SJSA1 (cell line): Measurements from ENCODE around the gene BLOC1S3. TPM values are rescaled to one million over a fixed set of nuclear protein-coding genes. Genes with fewer than 3 reads are reported as not detected.
A peak's percentile ranks its signal among the peaks of the same experiment; 100 is the strongest.

ENCODE experiments used
- DNase-seq, 2 experiments: peaks; one replicate each; pipeline ENCODE4 v3.0.0-alpha.2; 2015 to 2020; ENCODE audit warnings: low spot score in 2 of 2, low read depth in 1 of 2
- H3K27ac ChIP-seq: fragments of 250-450 bp; sonication (Bioruptor Pico); 2 replicates; pipeline ENCODE4 v1.5.1; 2020; ENCODE audit warnings: mild to moderate bottlenecking, moderate library complexity
- H3K27me3 ChIP-seq: fragments of 250-450 bp; sonication (Bioruptor Pico); replicated peaks from 2 replicates; pipeline ENCODE4 v1.5.1; 2020; ENCODE audit warnings: mild to moderate bottlenecking, moderate library complexity
- H3K36me3 ChIP-seq: fragments of 250-450 bp; sonication (Bioruptor Pico); 2 replicates; pipeline ENCODE4 v1.5.1; 2020; ENCODE audit warnings: mild to moderate bottlenecking
- H3K4me1 ChIP-seq: fragments of 250-450 bp; sonication (Bioruptor Pico); replicated peaks from 2 replicates; pipeline ENCODE4 v1.6.1; 2021; ENCODE audit warnings: mild to moderate bottlenecking
- H3K4me3 ChIP-seq: fragments of 250-450 bp; sonication (Bioruptor Pico); 2 replicates; pipeline ENCODE4 v1.5.1; 2020; ENCODE audit warnings: mild to moderate bottlenecking
- H3K9me3 ChIP-seq: fragments of 250-450 bp; sonication (Bioruptor Pico); replicated peaks from 2 replicates; pipeline ENCODE4 v1.5.1; 2020; ENCODE audit warnings: mild to moderate bottlenecking
- total RNA-seq: library from RNA; depleted of rRNA; stranded (reverse); fragments of >200 nt; shearing (Covaris generic); gene quantifications from 2 replicates; pipeline ENCODE4 v1.2.3, GENCODE V29; 2014; rRNA removed

The BLOC1S3 gene
- 2.9 and 10.6 TPM in 2 replicates for total RNA-seq

DNA sequence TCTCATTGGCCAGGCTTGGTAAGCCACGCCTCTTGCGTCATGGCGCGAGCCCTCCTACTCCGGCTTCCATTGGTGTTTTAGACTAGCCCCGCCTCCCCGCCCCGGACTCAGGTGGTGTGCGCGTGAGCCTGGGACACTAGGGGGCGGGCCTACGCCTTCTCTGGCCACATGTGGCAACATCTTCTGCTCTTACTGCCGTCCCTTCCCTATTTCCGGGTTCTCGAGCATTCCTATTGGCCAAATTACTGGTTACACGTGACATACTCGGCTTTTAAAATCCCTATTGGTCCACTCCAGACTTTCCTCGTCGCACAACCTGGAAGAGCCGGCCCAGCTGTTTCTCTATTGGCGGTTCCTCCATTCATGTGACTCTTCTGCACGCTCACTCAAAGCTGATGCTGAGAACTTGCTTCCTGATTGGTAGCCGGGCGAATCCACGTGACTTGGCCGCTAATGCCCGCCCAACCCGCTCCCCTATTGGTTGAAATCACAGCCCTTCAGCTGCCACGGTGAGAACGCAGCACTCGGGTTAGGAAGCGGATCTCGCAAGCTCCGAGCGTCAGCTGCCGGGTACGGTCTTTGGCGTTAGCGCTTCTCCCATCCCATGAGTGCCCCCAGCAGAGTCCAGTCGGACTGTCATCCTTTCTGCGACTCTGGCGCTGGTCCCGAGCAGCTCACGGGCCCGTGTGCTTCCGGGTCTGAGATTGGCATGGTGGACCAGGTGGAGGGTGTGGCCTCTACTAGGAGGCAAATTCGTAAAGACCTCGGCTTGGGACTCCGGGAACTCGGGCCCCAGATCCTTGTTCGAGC, at the start of gene BLOC1S3:
Gene BLOC1S3, plus strand, starts transcription at position 523 of the 810 bp plus-strand sequence. CDS start 513 bp downstream, outside the sequence.
- Histone ChIP-seq H3K9me3 (no peaks in the 10 kb centered on the region), H3K27me3 (no peaks in the 10 kb centered on the region), H3K27ac (peak within 1 kb of the TSS; percentile 74), H3K36me3 (peaks cover 10% of the 10 kb centered on the region), H3K4me3 (peak within 1 kb of the TSS; percentile 61), H3K4me1 (peaks cover 15% of the 10 kb centered on the region)
- peak; percentile 99 to 100 for DNase-seq

DNA sequence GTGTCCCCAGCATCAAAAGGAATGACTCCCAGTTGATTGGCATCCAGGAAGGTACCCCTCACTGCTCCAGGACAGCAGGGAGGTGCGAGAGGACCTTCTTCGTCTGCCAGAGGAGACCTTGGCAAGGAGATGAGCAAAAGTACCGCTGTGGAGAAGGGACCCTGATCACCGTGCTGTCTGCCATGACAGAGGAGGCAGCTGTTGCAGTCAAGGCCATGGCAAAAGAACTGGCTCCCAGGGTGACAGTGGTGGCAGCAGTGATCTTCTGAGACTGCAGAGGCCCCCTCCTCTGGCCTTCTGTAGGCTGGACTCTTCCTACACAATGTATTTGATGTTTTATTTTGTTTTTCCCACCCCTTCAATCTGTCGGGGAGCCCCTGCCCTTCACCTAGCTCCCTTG, 49.8 kb upstream of the BLOC1S3 start:
- Histone ChIP-seq H3K4me3 (no peak overlapping the region), H3K27ac (no peak overlapping the region), H3K9me3 (no peaks in the 10 kb centered on the region; the same call in 1 of the 2 replicates), H3K4me1 (no peaks in the 10 kb centered on the region), H3K27me3 (no peaks in the 10 kb centered on the region), H3K36me3 (no peaks in the 10 kb centered on the region; the same call in 1 of the 2 replicates)
- no peak for DNase-seq

- H3K9me3 ChIP-seq, result no peaks in the 10 kb centered on the region; the same call in 1 of the 2 replicates
- H3K4me3 ChIP-seq, result no peak overlapping the region
- H3K27me3 ChIP-seq, result no peaks in the 10 kb centered on the region
- H3K36me3 ChIP-seq, result peaks cover 6% of the 10 kb centered on the region
- H3K4me1 ChIP-seq, result no peaks in the 10 kb centered on the region
- no peak for DNase-seq
- no peak overlapping the region for H3K27ac ChIP-seq
These were observed 48.3 kb upstream of the BLOC1S3 start for GRCh38 chr19:45130236-45130635.

DNA sequence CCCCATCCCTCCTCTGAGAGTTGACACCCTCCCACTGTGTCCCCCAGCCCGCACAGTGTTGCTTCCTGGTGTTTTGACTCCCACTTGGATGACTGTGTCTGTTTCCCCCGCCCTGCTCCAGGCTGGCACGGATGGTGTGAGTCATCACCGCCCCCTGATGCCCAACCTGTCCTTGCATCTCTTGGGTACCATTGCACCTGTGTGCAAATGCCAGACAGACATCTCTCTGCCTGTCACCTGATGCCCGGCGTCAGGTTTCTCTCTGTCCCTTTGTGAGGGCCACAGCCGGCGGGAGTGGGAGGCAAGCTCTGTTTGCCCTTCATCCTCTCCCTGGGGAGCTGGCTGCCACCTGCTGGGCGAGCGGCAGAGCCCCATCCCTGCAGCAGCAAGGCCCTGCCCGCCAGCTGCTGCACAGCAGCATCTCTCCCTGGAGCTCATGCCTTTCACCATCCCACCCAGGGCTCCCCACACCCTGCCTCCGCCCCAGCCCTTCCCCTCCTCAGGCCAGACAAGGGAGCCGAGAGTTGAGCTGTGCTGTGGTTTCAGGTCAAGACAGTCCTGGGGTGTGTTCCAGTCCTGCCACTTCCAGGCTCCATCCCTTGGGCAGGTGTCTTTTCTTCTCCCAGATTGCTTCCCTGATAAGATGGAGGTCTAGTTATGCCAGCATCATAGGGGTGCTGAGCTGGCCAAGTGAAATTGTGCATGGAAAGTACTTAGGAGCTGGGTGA, 47.5 kb upstream of the BLOC1S3 start:
- Histone ChIP-seq H3K4me3 (no peak overlapping the region), H3K27me3 (no peaks in the 10 kb centered on the region), H3K27ac (no peak overlapping the region), H3K36me3 (peaks cover 7% of the 10 kb centered on the region), H3K9me3 (no peaks in the 10 kb centered on the region; the same call in 1 of the 2 replicates), H3K4me1 (no peaks in the 10 kb centered on the region)
- no peak for DNase-seq

DNA sequence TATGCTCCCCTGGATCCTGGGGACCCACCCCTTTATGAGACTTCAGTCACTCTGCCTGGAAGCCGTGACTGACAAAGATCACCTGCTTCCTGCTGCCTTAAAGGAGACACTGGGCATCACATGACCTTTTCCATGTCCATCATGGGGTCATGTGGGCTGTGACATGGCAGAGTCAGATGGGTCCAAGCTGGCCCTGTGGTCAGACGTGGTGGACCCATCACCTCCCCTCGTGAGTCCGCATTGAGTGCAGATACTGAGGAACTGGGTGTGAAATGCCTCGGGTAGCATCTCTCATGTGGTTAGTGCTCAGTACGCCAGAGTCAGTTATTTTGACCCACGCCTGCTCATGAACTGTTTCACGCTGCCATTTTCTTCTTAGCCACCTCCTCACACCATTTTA, 44.9 kb upstream of the BLOC1S3 start:
- Histone ChIP-seq H3K4me3 (no peak overlapping the region), H3K4me1 (no peaks in the 10 kb centered on the region), H3K27ac (no peak overlapping the region), H3K27me3 (no peaks in the 10 kb centered on the region), H3K36me3 (peaks cover 7% of the 10 kb centered on the region), H3K9me3 (no peaks in the 10 kb centered on the region)
- DNase-seq, result no peak

- Histone ChIP-seq H3K36me3 (peaks cover 7% of the 10 kb centered on the region), H3K27me3 (no peaks in the 10 kb centered on the region), H3K9me3 (no peaks in the 10 kb centered on the region), H3K27ac (no peak overlapping the region), H3K4me3 (no peak overlapping the region), H3K4me1 (no peaks in the 10 kb centered on the region)
- DNase-seq, result no peak
These were observed 43.3 kb upstream of the BLOC1S3 start for GRCh38 chr19:45135176-45135885.

DNA sequence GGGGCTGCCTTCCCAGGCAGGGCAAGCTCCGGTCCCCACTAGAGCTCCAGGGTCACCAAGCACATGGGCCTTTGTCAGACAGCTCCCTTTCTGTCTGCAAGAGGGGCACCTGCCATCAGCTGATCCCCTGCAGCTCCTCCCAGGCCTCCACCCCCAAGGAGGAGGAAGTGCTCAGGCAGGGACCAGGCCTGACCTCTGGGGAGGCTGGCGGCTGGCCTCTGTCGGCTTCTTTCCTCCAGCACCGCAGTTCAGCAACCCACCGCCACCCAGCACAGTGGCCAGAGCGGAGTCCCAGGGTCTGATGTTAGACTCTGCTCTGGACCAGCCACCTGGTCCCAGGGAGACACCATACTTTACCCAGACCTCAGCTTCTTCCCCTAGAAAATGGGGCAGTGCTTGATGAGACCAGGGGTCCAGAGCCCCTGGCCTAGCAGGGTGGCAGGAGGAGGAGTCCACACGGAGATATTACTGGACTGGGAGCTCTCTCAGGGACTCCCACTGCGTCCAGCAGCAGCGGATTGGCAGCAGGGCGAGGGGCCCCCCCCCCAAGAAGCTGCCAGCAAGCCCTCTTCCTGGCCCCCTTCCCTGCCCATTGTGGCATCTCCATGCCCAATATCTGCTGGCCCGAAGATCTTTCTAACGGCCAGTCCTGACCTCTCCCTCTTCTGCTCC, 41.9 kb upstream of the BLOC1S3 start:
- H3K4me3 ChIP-seq, result no peak overlapping the region
- no peaks in the 10 kb centered on the region for H3K9me3 ChIP-seq
- no peak overlapping the region for H3K27ac ChIP-seq

GRCh38 chr19:45137179-45137761, 41.3 kb upstream of the BLOC1S3 start:
- H3K36me3 ChIP-seq, result peaks cover 23% of the 10 kb centered on the region
- no peak overlapping the region for H3K27ac ChIP-seq
- H3K4me1 ChIP-seq, result no peaks in the 10 kb centered on the region
- DNase-seq, result no peak
- H3K27me3 ChIP-seq, result no peaks in the 10 kb centered on the region
- no peaks in the 10 kb centered on the region for H3K9me3 ChIP-seq
- H3K4me3 ChIP-seq, result no peak overlapping the region

More for the DNA sequence above, 41.9 kb upstream of the BLOC1S3 start:
- no peak for DNase-seq
- Histone ChIP-seq H3K27me3 (no peaks in the 10 kb centered on the region), H3K4me1 (no peaks in the 10 kb centered on the region), H3K36me3 (peaks cover 17% of the 10 kb centered on the region)

- no peaks in the 10 kb centered on the region for H3K4me1 ChIP-seq
- peaks cover 32% of the 10 kb centered on the region for H3K36me3 ChIP-seq
- no peak overlapping the region for H3K4me3 ChIP-seq
- no peak overlapping the region for H3K27ac ChIP-seq
- H3K9me3 ChIP-seq, result no peaks in the 10 kb centered on the region
- no peaks in the 10 kb centered on the region for H3K27me3 ChIP-seq
- no peak for DNase-seq
These were observed 40.3 kb upstream of the BLOC1S3 start for GRCh38 chr19:45138303-45138751.

DNA sequence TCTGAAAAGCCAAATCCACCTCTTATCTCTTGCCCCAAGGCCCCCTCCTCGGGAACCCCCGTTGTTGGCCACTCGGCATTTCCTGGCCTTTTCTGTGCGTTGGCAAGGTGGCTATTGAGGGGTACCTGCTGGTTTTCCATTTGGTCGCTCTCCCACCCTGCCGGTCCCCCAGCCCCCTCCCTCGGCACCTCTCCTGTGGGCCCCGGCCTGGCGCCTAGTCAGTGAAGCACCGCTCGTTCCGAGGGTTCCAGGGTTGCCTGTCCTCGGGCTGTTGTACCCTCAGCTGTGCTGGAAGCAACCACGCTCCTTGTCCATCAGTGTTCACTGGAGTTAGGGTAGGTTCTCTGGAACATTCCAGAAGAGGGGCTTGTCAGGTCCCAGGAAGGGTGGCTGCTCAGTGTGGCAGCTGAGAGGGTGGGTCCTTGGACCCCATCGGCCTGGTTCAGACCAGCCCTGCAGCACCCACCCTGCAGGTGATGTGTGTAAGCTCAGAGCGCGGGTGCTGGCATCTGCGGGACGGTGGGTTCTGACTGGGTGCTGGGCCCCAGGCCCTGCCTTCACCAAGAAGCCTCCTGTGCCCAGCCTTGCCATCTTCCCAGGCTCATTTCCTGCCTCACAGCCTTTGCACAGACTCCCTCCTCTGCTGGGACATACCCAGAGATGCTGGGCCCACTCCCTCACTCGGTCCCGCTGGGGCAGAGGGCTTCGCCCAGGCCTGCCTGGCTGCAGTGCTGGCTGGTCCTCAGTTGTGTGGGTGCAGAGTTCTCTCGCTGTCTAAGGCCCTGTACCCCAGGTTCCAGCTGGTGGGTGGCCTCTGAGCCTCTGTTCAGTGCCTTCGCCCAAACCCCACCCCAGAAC, 39.1 kb upstream of the BLOC1S3 start:
- H3K4me1 ChIP-seq, result no peaks in the 10 kb centered on the region
- DNase-seq, result no peak
- no peak overlapping the region for H3K4me3 ChIP-seq
- peaks cover 39% of the 10 kb centered on the region for H3K36me3 ChIP-seq
- H3K27me3 ChIP-seq, result no peaks in the 10 kb centered on the region
- no peak overlapping the region for H3K27ac ChIP-seq
- no peaks in the 10 kb centered on the region for H3K9me3 ChIP-seq

GRCh38 chr19:45140144-45140503, 38.5 kb upstream of the BLOC1S3 start:
- H3K9me3 ChIP-seq, result no peaks in the 10 kb centered on the region
- H3K4me3 ChIP-seq, result no peak overlapping the region
- no peak for DNase-seq
- H3K4me1 ChIP-seq, result no peaks in the 10 kb centered on the region
- peaks cover 40% of the 10 kb centered on the region for H3K36me3 ChIP-seq
- H3K27me3 ChIP-seq, result no peaks in the 10 kb centered on the region
- H3K27ac ChIP-seq, result no peak overlapping the region

GRCh38 chr19:45140533-45140932, 38.1 kb upstream of the BLOC1S3 start:
- no peak for DNase-seq
- Histone ChIP-seq H3K4me1 (no peaks in the 10 kb centered on the region), H3K27ac (no peak overlapping the region), H3K4me3 (no peak overlapping the region), H3K27me3 (no peaks in the 10 kb centered on the region), H3K9me3 (no peaks in the 10 kb centered on the region), H3K36me3 (peaks cover 42% of the 10 kb centered on the region)
